CD4-positive, alpha-beta T cell treated with Interleukin-15 for 4 hours (primary cell): ENCODE results near the gene AMPD1.

Experiments
- DNase-seq: peaks from one replicate; pipeline ENCODE4 v3.0.0-alpha.2; 2020; ENCODE audit warnings: low spot score

Gene AMPD1

GRCh38 chr1:114632427-114632826 is 62.9 kb downstream of the AMPD1 start:
- DNase-seq = no peak

- no peak for DNase-seq
These were observed 68.2 kb downstream of the AMPD1 start for GRCh38 chr1:114627107-114627506.

GRCh38 chr1:114623364-114623763 is 72.0 kb downstream of the AMPD1 start:
- no peak for DNase-seq
